K562 (cell line): Measurements from ENCODE around the gene KCTD4. TPM values are rescaled to one million over a fixed set of nuclear protein-coding genes. Genes with fewer than 3 reads are reported as not detected.

Experiments
- ATAC-seq: fragments of 200-7000 bp; cut with Tn5 transposase; 3 replicates; pipeline ENCODE4 v1.9.1; 2020; ENCODE audit warnings: moderate library complexity
- BruUV-seq: library from RNA; stranded (reverse); fragments of 400-500 nt; replicated peaks from 2 replicates; lab custom pipeline; 2021; lab: Mats Ljungman, UMichigan
- CTCF ChIA-PET: fragments of 300-600 bp; formaldehyde crosslinking; extraction: SDS; loops from one replicate; lab custom pipeline; 2021; ENCODE audit warnings: low intra/inter-chr PET ratio; lab: Yijun Ruan, JAX
- POLR2A ChIA-PET: fragments of 300-600, 350-650 bp; sonication (Branson Sonifier 250); formaldehyde crosslinking; extraction: SDS; loops from one replicate; lab custom pipeline; 2021; ENCODE audit warnings: antibody characterized with exemption, inconsistent platforms; lab: Yijun Ruan, JAX
- DNase-seq, 4 experiments: peaks; one replicate each; pipeline versions ENCODE4 v3.0.0 to v3.0.0-alpha.2; 2011 to 2018; ENCODE audit warnings: low spot score in 3 of 4, mixed read lengths in 3 of 4; ENCODE audit errors: extremely low read depth in 1 of 4
- FAIRE-seq: peaks from 2 replicates; lab custom pipeline; 2011; peaks lifted over from hg19 to GRCh38; lab: Jason Lieb, UNC
- H2AFZ ChIP-seq: 2 replicates; pipeline ENCODE4 v1.6.0; 2011; ENCODE audit warnings: low read depth, low read length, control low read depth, inconsistent platforms
- H3K27ac ChIP-seq: fragments of 200-600 bp; 3 replicates; pipeline ENCODE4 v1.8.0; 2011; ENCODE audit warnings: low read depth, mild to moderate bottlenecking, control low read depth, inconsistent platforms, low read length, moderate library complexity, mixed read lengths; ENCODE audit errors: extremely low read depth
- H3K27me3 ChIP-seq, 2 experiments: fragments of 300-600 bp in 1 of 2; 2 replicates in 1 of 2; 3 replicates in 1 of 2; pipeline versions ENCODE4 v1.6.0 to v1.8.0; 2011; ENCODE audit warnings: inconsistent platforms in 2 of 2, low read length in 2 of 2, mild to moderate bottlenecking in 1 of 2, mixed read lengths in 1 of 2, moderate library complexity in 1 of 2; ENCODE audit not compliant: control insufficient read depth in 2 of 2, insufficient read depth in 2 of 2
- H3K36me3 ChIP-seq: fragments of 300-600 bp; 3 replicates; pipeline ENCODE4 v1.8.0; 2011; ENCODE audit warnings: mild to moderate bottlenecking, low read length, inconsistent platforms; ENCODE audit not compliant: control insufficient read depth, insufficient read depth
- H3K4me1 ChIP-seq, 2 experiments: fragments of 200-600 bp in 1 of 2; replicated peaks in 1 of 2; 2 replicates in 1 of 2; 3 replicates in 1 of 2; pipeline versions ENCODE4 v1.5.1 to v1.8.0; 2011; ENCODE audit warnings: inconsistent platforms in 2 of 2, low read length in 2 of 2, mild to moderate bottlenecking in 1 of 2, mixed read lengths in 1 of 2, moderate library complexity in 1 of 2; ENCODE audit not compliant: control insufficient read depth in 2 of 2, insufficient read depth in 2 of 2
- H3K4me2 ChIP-seq: 2 replicates; pipeline ENCODE4 v1.6.1; 2011; ENCODE audit warnings: low read length, control low read depth, inconsistent platforms, mixed read lengths; ENCODE audit not compliant: insufficient read depth
- H3K4me3 ChIP-seq: fragments of 200-600 bp; sonication (generic), shearing (Covaris generic); 2 replicates; pipeline ENCODE4 v1.5.1; 2016; ENCODE audit warnings: control low read depth, inconsistent platforms
- H3K79me2 ChIP-seq: fragments of 200-600 bp; 3 replicates; pipeline ENCODE4 v1.8.0; 2011; ENCODE audit warnings: low read length, inconsistent platforms; ENCODE audit not compliant: control insufficient read depth, insufficient read depth
- H3K9ac ChIP-seq, 2 experiments: 2 replicates each; pipeline versions ENCODE4 v1.6.0 to v1.6.1; 2011; ENCODE audit warnings: low read depth in 2 of 2, low read length in 2 of 2, control low read depth in 1 of 2, inconsistent platforms in 1 of 2, mild to moderate bottlenecking in 1 of 2, mixed read lengths in 1 of 2; ENCODE audit not compliant: insufficient read depth in 1 of 2
- H3K9me1 ChIP-seq: one replicate; pipeline ENCODE4 v1.6.0; 2011; ENCODE audit warnings: inconsistent platforms, mild to moderate bottlenecking, low read length, moderate library complexity; ENCODE audit not compliant: control insufficient read depth, insufficient read depth
- H3K9me3 ChIP-seq: replicated peaks from 2 replicates; pipeline ENCODE4 v1.5.1; 2011; ENCODE audit warnings: low read depth, low read length, inconsistent platforms; ENCODE audit not compliant: control insufficient read depth, insufficient read depth
- H4K20me1 ChIP-seq: replicated peaks from 2 replicates; pipeline ENCODE4 v1.6.1; 2011; ENCODE audit warnings: low read length, inconsistent platforms, mixed read lengths; ENCODE audit not compliant: control insufficient read depth, insufficient read depth
- AFF1 ChIP-seq, 2 experiments: fragments of 450-650 bp; IDR thresholded peaks; 2 replicates each; pipeline ENCODE4 v1.6.1; 2018; ENCODE audit warnings: mild to moderate bottlenecking in 2 of 2, low read depth in 1 of 2; ENCODE audit not compliant: partially characterized antibody in 2 of 2
- BHLHE40 ChIP-seq: IDR thresholded peaks from 2 replicates; pipeline ENCODE4 v1.6.1; 2011; ENCODE audit warnings: low read length, improper control_type of control experiment
- CBX1 ChIP-seq: sonication (generic); IDR thresholded peaks from 2 replicates; pipeline ENCODE4 v1.6.1; 2016; ENCODE audit warnings: antibody characterized with exemption, low read depth, mild to moderate bottlenecking
- HMBOX1 ChIP-seq: sonication (generic); IDR thresholded peaks from 2 replicates; pipeline ENCODE4 v1.6.1; 2016
- MYBL2 ChIP-seq, 2 experiments: fragments of 450-650 bp in 1 of 2; sonication (generic) in 1 of 2; formaldehyde crosslinking in 1 of 2; IDR thresholded peaks; 2 replicates each; pipeline versions ENCODE4 v1.6.1 to v1.8.1; 2017 to 2022; ENCODE audit warnings: borderline replicate concordance in 1 of 2, inconsistent platforms in 1 of 2, low read depth in 1 of 2, mild to moderate bottlenecking in 1 of 2, missing genetic modification reagents in 1 of 2, moderate library complexity in 1 of 2
- RAD51 ChIP-seq: fragments of 450-650 bp; IDR thresholded peaks from 2 replicates; pipeline ENCODE4 v1.7.1; 2016; ENCODE audit warnings: low read depth, mild to moderate bottlenecking, borderline replicate concordance
- SMC3 ChIP-seq: conservative IDR thresholded peaks from 2 replicates; pipeline ENCODE4 v1.6.1; 2011; ENCODE audit warnings: low read depth, low read length, improper control_type of control experiment; ENCODE audit not compliant: insufficient read depth
- TGIF2 ChIP-seq: sonication (generic); formaldehyde crosslinking; IDR thresholded peaks from 2 replicates; pipeline ENCODE4 v1.8.1; 2022; ENCODE audit warnings: mild to moderate bottlenecking, missing genetic modification reagents, moderate library complexity
- WGBS: fragments of 100-300 bp; shearing (Covaris generic); methylation state at CpG from one replicate; pipeline ENCODE4 v1.1.6; 2016; ENCODE audit warnings: low coverage, mixed read lengths; ENCODE audit not compliant: insufficient coverage; ENCODE audit errors: missing lambda C conversion rate; 5-methylcytosine and 5-hydroxymethylcytosine counted together
- in situ Hi-C: fragments of 300-500 bp; cut with MboI; formaldehyde crosslinking; loops from 4 replicates; pipeline ENCODE4 v1.15.0; 2018; ENCODE audit warnings: inconsistent platforms, mixed read lengths
- intact Hi-C: fragments of 100-400 bp; cut with micrococcal nuclease; formaldehyde crosslinking; loops from 2 replicates; pipeline ENCODE4 v1.14.2; 2022
- polyA plus RNA-seq, 8 experiments: library from polyadenylated mRNA; depleted of rRNA in 4 of 8; stranded (reverse) in 5 of 8; unstranded in 3 of 8; fragments of >200 nt; fragmentation: Nextera tagmentation in 2 of 8; fragmentation: Illumina TruSeq in 1 of 8; extraction: Ambion mirVana in 2 of 8; extraction: Trizol in 1 of 8; gene quantifications; 2 replicates each; pipeline versions ENCODE4 v1.2.1 to v1.2.3, GENCODE V29; 2011 to 2014; ENCODE audit warnings: inconsistent platforms in 1 of 8, missing spikeins in 1 of 8
- total RNA-seq, 7 experiments: library from RNA; depleted of rRNA in 6 of 7; stranded (reverse); fragments of >200 nt in 6 of 7; fragmentation: Illumina TruSeq in 2 of 7; extraction: Trizol in 2 of 7; gene quantifications; 2 replicates each; pipeline versions ENCODE4 v1.2.1 to v1.2.3, GENCODE V29; 2011 to 2021; ENCODE audit warnings: low replicate concordance in 1 of 7

Gene KCTD4
- total and polyA plus RNA-seq, 9 of the 15 experiments (the other 6 are each of a cell fraction or from before 2014, with no cell fraction given): not detected

GRCh38 chr13:45149964-45150363 lies 50.9 kb downstream of the KCTD4 start (continued):
- TF ChIP-seq AFF1 (IDR thresholded peaks at IDR 0.05; ENCODE audit: low read depth in 1 of 2, partially characterized antibody in 2 of 2) (no peak), MYBL2 (IDR thresholded peaks at IDR 0.05; ENCODE audit: low read depth) (no peak), MYBL2 (CRISPR knock-in tag; IDR thresholded peaks at IDR 0.05; ENCODE audit: borderline replicate concordance) (no peak), RAD51 (no peak), SMC3 (no peak), BHLHE40 (no peak), CBX1 (no peak)

GRCh38 chr13:45143346-45143751 lies 57.5 kb downstream of the KCTD4 start:
- in situ Hi-C loops (no loop called here), intact Hi-C loops (no loop called here)
- Histone ChIP-seq H3K27ac (no peak overlapping the region; the same call in 2 of the 3 replicates), H2AFZ (no peak overlapping the region), H3K4me3 (no peak overlapping the region), H3K4me1 (peaks cover 0 to 3% of the 10 kb centered on the region in 2 experiments; a peak in 3 of 5 replicates), H3K9me3 (no peaks in the 10 kb centered on the region), H3K79me2 (peaks cover 74% of the 10 kb centered on the region), H3K27me3 (no peaks in the 10 kb centered on the region), H3K9ac (no peak overlapping the region), H3K36me3 (peaks cover 25% of the 10 kb centered on the region; the same call in 2 of the 3 replicates), H3K4me2 (no peak overlapping the region), H4K20me1 (no peaks in the 10 kb centered on the region), H3K9me1 (no peaks in the 10 kb centered on the region)
- ChIA-PET CTCF (no interaction called here), POLR2A (interaction anchor here (0.7 kb wide), 1 partner anchor 10 kb away, joined by 5 read pairs; no protein-coding TSS in a partner anchor)
- FAIRE-seq (no peak), DNase-seq (no peak), ATAC-seq (peak; percentile 49; the same call in 2 of the 3 replicates)
- WGBS: 87% methylated on average over 7 of the region's 7 CpGs
- BruUV-seq: no TSS peak
- TF ChIP-seq TGIF2: no peak
- peak; percentile 5; the same call in 1 of the 2 replicates for TF ChIP-seq HMBOX1
